MCF 10A (cell line): ENCODE data around the gene EDDM3A. TPM values are rescaled to one million over a fixed set of nuclear protein-coding genes. Genes with fewer than 3 reads are reported as not detected.

Experiments
- BruUV-seq: library from RNA; stranded (reverse); fragments of 400-500 nt; replicated peaks from 2 replicates; lab custom pipeline; 2021; lab: Mats Ljungman, UMichigan
- CTCF ChIA-PET: fragments of 300-600 bp; sonication (Branson Sonifier 250); formaldehyde crosslinking; extraction: SDS; loops from one replicate; lab custom pipeline; 2021; ENCODE audit warnings: antibody characterized with exemption, inconsistent platforms; lab: Yijun Ruan, JAX
- POLR2A ChIA-PET: fragments of 300-600, 350-650 bp; sonication (Branson Sonifier 250); formaldehyde crosslinking; extraction: SDS; loops from one replicate; lab custom pipeline; 2020; ENCODE audit warnings: antibody characterized with exemption, inconsistent platforms; lab: Yijun Ruan, JAX
- DNase-seq: peaks from one replicate; pipeline ENCODE4 v3.0.0-alpha.2; 2018; ENCODE audit not compliant: unreplicated experiment
- H3K27ac Mint-ChIP-seq: one replicate; pipeline ENCODE4 v1.8.0; 2022; ENCODE audit warnings: mild to moderate bottlenecking, low read depth, mixed read lengths; ENCODE audit not compliant: unreplicated experiment
- H3K27me3 Mint-ChIP-seq: one replicate; pipeline ENCODE4 v1.8.0; 2022; ENCODE audit warnings: mixed read lengths; ENCODE audit not compliant: insufficient read depth, unreplicated experiment
- H3K36me3 Mint-ChIP-seq: one replicate; pipeline ENCODE4 v1.8.0; 2022; ENCODE audit warnings: mild to moderate bottlenecking, moderate library complexity, mixed read lengths; ENCODE audit not compliant: insufficient read depth, unreplicated experiment
- H3K4me1 Mint-ChIP-seq: one replicate; pipeline ENCODE4 v1.8.0; 2022; ENCODE audit warnings: mixed read lengths; ENCODE audit not compliant: insufficient read depth, unreplicated experiment
- H3K4me3 Mint-ChIP-seq: one replicate; pipeline ENCODE4 v1.8.0; 2022; ENCODE audit warnings: mild to moderate bottlenecking, moderate library complexity, mixed read lengths; ENCODE audit not compliant: unreplicated experiment
- H3K9me3 Mint-ChIP-seq: one replicate; pipeline ENCODE4 v1.8.0; 2022; ENCODE audit warnings: mixed read lengths; ENCODE audit not compliant: unreplicated experiment
- CTCF ChIP-seq: fragments of 200-600 bp; IDR thresholded peaks from one replicate; pipeline ENCODE4 v1.8.0; 2022; ENCODE audit warnings: antibody characterized with exemption, mild to moderate bottlenecking; ENCODE audit not compliant: unreplicated experiment
- intact Hi-C: fragments of 100-400 bp; cut with micrococcal nuclease; formaldehyde crosslinking; loops from 2 replicates; pipeline ENCODE4 v1.14.1; 2022
- total RNA-seq: library from RNA; stranded (reverse); gene quantifications from 2 replicates; pipeline ENCODE4 v1.2.3, GENCODE V29; 2022

Gene EDDM3A
- total RNA-seq, 1 experiment from 2014 or later, result not detected

- BruUV-seq, result no TSS peak
- POLR2A ChIA-PET, result no interaction called here
- CTCF ChIA-PET, result interaction anchor here (0.7 to 3.2 kb wide), 5 partner anchors 16 to 321 kb away, joined by 3 to 11 read pairs (median 5); no protein-coding TSS in a partner anchor
- no peak for TF ChIP-seq CTCF
- Mint-ChIP-seq H3K27ac (no peak overlapping the region), H3K27me3 (no peaks in the 10 kb centered on the region), H3K4me3 (no peak overlapping the region), H3K9me3 (no peaks in the 10 kb centered on the region), H3K36me3 (no peaks in the 10 kb centered on the region), H3K4me1 (peaks cover 5% of the 10 kb centered on the region)
- no peak for DNase-seq
- intact Hi-C loops, result no loop called here
Observed at GRCh38 chr14:20712904-20713303, 32.8 kb upstream of the EDDM3A start.

DNA sequence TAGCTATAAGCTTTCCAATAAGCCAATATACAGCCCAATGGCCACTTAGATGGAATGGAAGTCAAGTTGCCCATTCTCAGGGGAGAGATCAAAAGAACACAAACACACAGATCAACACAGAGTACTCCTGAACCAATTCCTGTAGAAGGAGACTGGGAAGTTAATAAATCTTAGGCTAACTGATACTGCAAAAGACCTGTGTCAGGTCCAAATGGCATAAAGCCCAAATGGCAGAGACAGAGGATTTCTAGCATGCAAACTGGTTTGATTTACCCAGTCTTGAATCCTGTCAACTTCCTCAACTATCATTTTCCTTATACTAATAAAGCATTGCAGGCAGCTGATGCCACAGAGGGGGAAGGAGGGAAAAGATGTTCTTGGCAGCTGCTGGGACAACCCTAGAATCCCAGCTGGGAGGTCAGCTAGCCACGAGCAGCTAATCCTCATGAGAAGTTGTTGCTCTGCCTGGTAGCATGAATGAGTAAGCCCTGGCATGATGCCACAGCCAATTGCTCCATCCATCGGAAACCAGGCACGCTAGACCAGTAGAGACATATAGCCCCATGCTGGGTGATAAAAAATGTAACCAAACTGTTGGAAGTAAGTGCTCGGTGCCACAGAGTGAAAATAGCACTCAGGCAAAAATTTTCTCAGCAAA, 31.0 kb upstream of the EDDM3A start:
- Mint-ChIP-seq H3K27me3 (peaks cover 5% of the 10 kb centered on the region), H3K4me1 (peaks cover 5% of the 10 kb centered on the region)
- CTCF ChIA-PET, result interaction anchor here (0.5 to 2.6 kb wide), 8 partner anchors 11 to 256 kb away, joined by 3 to 9 read pairs (median 4); no protein-coding TSS in a partner anchor

DNA sequence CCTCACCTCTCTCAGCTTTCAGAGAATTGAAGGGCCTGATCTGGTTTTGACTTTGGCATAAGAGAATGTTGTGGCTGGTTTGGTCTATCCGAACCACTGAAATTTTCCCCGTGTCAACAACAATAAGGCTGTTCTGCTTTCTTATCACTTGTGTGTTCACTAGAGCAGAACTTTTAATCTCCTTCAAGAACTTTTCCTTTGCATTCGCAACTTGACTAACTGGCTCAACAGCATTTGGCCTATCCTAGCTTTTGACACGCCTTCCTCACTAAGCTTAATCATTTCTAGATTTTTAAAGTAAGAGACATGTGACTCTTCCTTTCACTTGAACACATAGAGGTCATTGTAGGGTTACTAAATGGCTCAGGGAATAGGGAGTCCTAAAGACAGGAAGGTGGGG, 25.9 kb upstream of the EDDM3A start:
- intact Hi-C loops, result no loop called here
- H3K27me3 Mint-ChIP-seq, result peaks cover 34% of the 10 kb centered on the region
- no peak for TF ChIP-seq CTCF
- ChIA-PET CTCF (interaction anchor here (0.6 to 1.2 kb wide), 4 partner anchors 8 to 247 kb away, joined by 3 read pairs; no protein-coding TSS in a partner anchor), POLR2A (interaction anchor here (0.6 kb wide), 1 partner anchor 54 kb away, joined by 3 read pairs; no protein-coding TSS in a partner anchor)
- no peaks in the 10 kb centered on the region for H3K9me3 Mint-ChIP-seq
- H3K36me3 Mint-ChIP-seq, result no peaks in the 10 kb centered on the region
- BruUV-seq, result no TSS peak
- H3K27ac Mint-ChIP-seq, result no peak overlapping the region
- H3K4me3 Mint-ChIP-seq, result no peak overlapping the region
- DNase-seq, result no peak
- peaks cover 5% of the 10 kb centered on the region for H3K4me1 Mint-ChIP-seq

More for the DNA sequence above, 31.0 kb upstream of the EDDM3A start:
- H3K9me3 Mint-ChIP-seq, result no peaks in the 10 kb centered on the region
- TF ChIP-seq CTCF, result no peak
- BruUV-seq, result no TSS peak
- H3K36me3 Mint-ChIP-seq, result no peaks in the 10 kb centered on the region
- POLR2A ChIA-PET, result interaction anchor here (0.9 kb wide), 1 partner anchor 32 kb away, joined by 3 read pairs; no protein-coding TSS in a partner anchor
- H3K4me3 Mint-ChIP-seq, result no peak overlapping the region
- intact Hi-C loops, result no loop called here
- DNase-seq, result peak; percentile 91
- no peak overlapping the region for H3K27ac Mint-ChIP-seq

DNA sequence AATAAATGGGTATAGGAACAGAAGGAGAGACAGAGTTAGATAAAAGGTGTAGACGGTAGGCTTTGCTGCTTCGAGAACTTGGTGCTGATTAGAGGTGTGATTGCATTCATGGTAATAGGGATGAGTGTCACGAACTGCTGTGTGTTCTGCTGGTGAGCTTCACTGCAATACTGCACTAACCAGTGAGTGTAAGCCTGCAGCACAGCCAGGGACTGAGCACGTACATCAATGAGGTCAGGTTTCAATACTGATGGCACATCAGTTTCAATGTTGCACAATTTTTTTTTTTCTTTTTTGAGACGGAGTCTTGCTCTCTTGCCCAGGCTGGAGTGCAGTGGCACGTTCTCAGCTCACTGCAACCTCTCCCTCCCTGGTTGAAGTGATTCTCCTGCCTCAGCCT, 24.9 kb upstream of the EDDM3A start:
- H3K4me3 Mint-ChIP-seq, result no peak overlapping the region
- peaks cover 43% of the 10 kb centered on the region for H3K27me3 Mint-ChIP-seq
- intact Hi-C loops, result no loop called here
- H3K36me3 Mint-ChIP-seq, result no peaks in the 10 kb centered on the region
- no peak overlapping the region for H3K27ac Mint-ChIP-seq
- ChIA-PET CTCF (interaction anchor here (1.4 kb wide), 1 partner anchor 251 kb away, joined by 3 read pairs; no protein-coding TSS in a partner anchor), POLR2A (no interaction called here)
- DNase-seq, result no peak
- no peaks in the 10 kb centered on the region for H3K4me1 Mint-ChIP-seq
- no peaks in the 10 kb centered on the region for H3K9me3 Mint-ChIP-seq
- no TSS peak for BruUV-seq
- no peak for TF ChIP-seq CTCF
